Measurements from ENCODE around the gene RIT1. TPM values are rescaled to one million over a fixed set of nuclear protein-coding genes. Genes with fewer than 3 reads are reported as not detected.
"Not testable (repeated sequence)": the region's sequence is repeated elsewhere in the genome, so short reads cannot be mapped to it uniquely, and the experiment has no call there.

RIT1 gene
- total RNA-seq, 4 donors from 2014 or later = 12.8 to 65.6 (median 41.8) TPM

DNA sequence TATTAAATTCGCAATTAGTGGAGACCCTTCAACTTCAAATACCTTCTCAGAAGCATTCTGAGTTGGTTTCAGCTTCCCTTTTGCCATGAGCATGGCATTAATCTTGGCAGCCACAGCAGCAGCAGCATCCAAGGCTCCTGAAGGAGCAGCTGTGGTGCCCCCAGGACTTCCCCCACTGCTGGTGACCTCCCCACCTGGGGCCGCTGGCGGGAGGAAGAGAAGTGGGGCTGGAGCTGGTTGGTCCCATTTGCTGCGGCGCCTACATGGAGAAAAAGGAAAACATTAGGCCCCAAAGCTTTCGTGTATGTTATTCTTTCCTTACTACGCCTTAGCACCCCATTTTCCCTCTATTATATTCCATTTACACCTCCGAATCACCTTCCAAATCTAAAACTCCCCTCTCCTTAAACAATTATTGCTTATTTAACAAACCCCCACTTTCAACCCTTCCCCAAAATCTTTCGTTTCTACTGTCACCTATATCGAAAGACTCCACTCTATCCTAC, 22.5 kb upstream of the RIT1 start:
- intact Hi-C loops (cut with DNase I; ENCODE audit: low total_unique reads) = no loop called here
- TF ChIP-seq CTCF (IDR thresholded peaks at IDR 0.05) (no peak), POLR2A (IDR thresholded peaks at IDR 0.05) (no peak)
- Histone ChIP-seq H3K4me3 (peak overlapping the region; percentile 69 to 98), H3K27me3 (no peaks in the 10 kb centered on the region), H3K9me3 (no peaks in the 10 kb centered on the region), H3K36me3 (no peaks in the 10 kb centered on the region), H3K4me1 (peaks cover 17 to 28% of the 10 kb centered on the region in 2 donors), H3K27ac (peak overlapping the region; percentile 93 to 96)
- no peak for DNase-seq

DNA sequence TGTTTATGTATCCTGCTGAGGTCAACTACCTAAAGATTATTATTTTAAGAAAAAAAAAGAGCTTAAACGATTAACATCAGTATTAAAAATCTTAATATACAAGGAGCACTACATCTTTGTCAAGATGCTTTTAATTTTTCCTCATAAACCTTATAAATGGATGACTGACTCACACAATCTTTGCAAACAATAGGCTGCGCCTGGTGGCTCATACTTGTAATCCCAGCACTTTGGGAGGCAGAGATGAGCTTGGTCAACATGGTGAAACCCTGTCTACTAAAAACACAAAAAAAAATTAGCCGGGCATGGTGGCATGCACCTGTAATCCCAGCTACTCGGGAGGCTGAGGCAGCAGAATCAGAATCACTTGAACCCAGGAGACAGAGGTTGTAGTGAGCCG, 21.3 kb upstream of the RIT1 start:
- TF ChIP-seq CTCF (IDR thresholded peaks at IDR 0.05) = no peak
- no peak for TF ChIP-seq POLR2A (IDR thresholded peaks at IDR 0.05)
- Histone ChIP-seq H3K9me3 (no peaks in the 10 kb centered on the region), H3K36me3 (no peaks in the 10 kb centered on the region), H3K27me3 (no peaks in the 10 kb centered on the region), H3K4me1 (peaks cover 17 to 28% of the 10 kb centered on the region in 2 donors), H3K4me3 (no peak overlapping the region), H3K27ac (peak overlapping the region in 1 of 2 donors; percentile 93)
- intact Hi-C loops (cut with DNase I; ENCODE audit: low total_unique reads) = no loop called here
- DNase-seq = no peak

DNA sequence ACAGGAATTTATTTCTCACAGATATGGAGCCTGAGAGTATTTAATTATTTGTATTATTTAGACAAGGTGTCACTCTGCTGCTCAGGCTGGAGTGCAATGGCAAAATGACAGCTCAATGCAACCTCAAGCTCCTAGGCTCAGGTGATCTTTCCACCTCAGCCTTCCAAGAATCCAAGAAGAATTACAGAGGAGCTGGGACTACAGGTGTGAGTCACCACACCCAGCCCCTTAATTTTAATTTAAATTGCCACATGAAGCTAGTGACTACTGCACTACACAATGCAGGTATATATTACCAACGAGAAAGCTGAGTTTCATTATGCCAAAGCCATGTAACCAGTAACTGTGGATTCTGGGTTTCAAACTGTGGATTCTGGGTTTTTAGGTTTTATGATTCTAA, 20.9 kb upstream of the RIT1 start:
- TF ChIP-seq CTCF (IDR thresholded peaks at IDR 0.05) (no peak), POLR2A (IDR thresholded peaks at IDR 0.05) (no peak)
- no peaks in the 10 kb centered on the region for H3K36me3 ChIP-seq
- DNase-seq = no peak
- H3K4me3 ChIP-seq = no peak overlapping the region
- H3K27me3 ChIP-seq = no peaks in the 10 kb centered on the region
- H3K4me1 ChIP-seq = peaks cover 17 to 28% of the 10 kb centered on the region in 2 donors
- intact Hi-C loops (cut with DNase I; ENCODE audit: low total_unique reads) = no loop called here
- no peaks in the 10 kb centered on the region for H3K9me3 ChIP-seq
- no peak overlapping the region for H3K27ac ChIP-seq

- H3K36me3 ChIP-seq = no peaks in the 10 kb centered on the region
- H3K27ac ChIP-seq = no peak overlapping the region
- no peak overlapping the region for H3K4me3 ChIP-seq
- no peaks in the 10 kb centered on the region for H3K27me3 ChIP-seq
- H3K4me1 ChIP-seq = peaks cover 17 to 28% of the 10 kb centered on the region in 2 donors
- H3K9me3 ChIP-seq = no peaks in the 10 kb centered on the region
- TF ChIP-seq CTCF (IDR thresholded peaks at IDR 0.05) = no peak
- no peak for TF ChIP-seq POLR2A (IDR thresholded peaks at IDR 0.05)
- DNase-seq = no peak
- intact Hi-C loops (cut with DNase I; ENCODE audit: low total_unique reads) = no loop called here
These were observed 20.3 kb upstream of the RIT1 start for GRCh38 chr1:155931332-155932038.

GRCh38 chr1:155930725-155931124, 19.6 kb upstream of the RIT1 start:
- H3K4me3 ChIP-seq; intact Hi-C loops (cut with DNase I; ENCODE audit: low total_unique reads); H3K27ac ChIP-seq; DNase-seq; H3K9me3 ChIP-seq; H3K36me3 ChIP-seq; H3K27me3 ChIP-seq: not testable (repeated sequence)
- H3K4me1 ChIP-seq = peaks cover 17 to 28% of the 10 kb centered on the region in 2 donors
